A549 treated with AZD9567 at 1 μM for 4 hours (cell line): ENCODE data around the gene CRYZ. TPM values are rescaled to one million over a fixed set of nuclear protein-coding genes. Genes with fewer than 3 reads are reported as not detected.

Experiments
- total RNA-seq: library from RNA; stranded (reverse); fragments of 200-300 nt; extraction: Qiagen RNA extraction; gene quantifications from 5 replicates; pipeline ENCODE4 v1.2.3, GENCODE V29; 2022; ENCODE audit not compliant: insufficient read depth

CRYZ gene
- total RNA-seq, result 63.6 to 71.9 TPM (median 69.7 TPM) in 5 replicates

GRCh38 chr1:74732960-74733603, at the start of gene CRYZ, which contains the start of gene TYW3:
Gene CRYZ (minus strand): TSS chr1:74733050. CDS start chr1:74724821, 8,229 bp downstream.
Gene TYW3 (plus strand): TSS chr1:74733152. CDS start chr1:74733245, 93 bp downstream.

GRCh38 chr1:74673351-74674111, 59.3 kb downstream of the CRYZ start, which contains the start of gene ERICH3:
Gene ERICH3 (minus strand): TSS chr1:74673792. CDS start chr1:74673519, 273 bp downstream.

Other genes starting within 250 kb of the CRYZ start
- gene LRRC53, start 220.4 kb downstream of the CRYZ start, total RNA-seq, result not detected in 5 replicates
- gene ERICH3, start 59.3 kb downstream of the CRYZ start, total RNA-seq, result not detected in 5 replicates
- 13.8 to 18.8 TPM (median 17.2 TPM) in 5 replicates for gene TYW3, start 102 bp upstream of the CRYZ start, total RNA-seq